ENCODE results near the gene KCNAB1.

KCNAB1 gene

DNA sequence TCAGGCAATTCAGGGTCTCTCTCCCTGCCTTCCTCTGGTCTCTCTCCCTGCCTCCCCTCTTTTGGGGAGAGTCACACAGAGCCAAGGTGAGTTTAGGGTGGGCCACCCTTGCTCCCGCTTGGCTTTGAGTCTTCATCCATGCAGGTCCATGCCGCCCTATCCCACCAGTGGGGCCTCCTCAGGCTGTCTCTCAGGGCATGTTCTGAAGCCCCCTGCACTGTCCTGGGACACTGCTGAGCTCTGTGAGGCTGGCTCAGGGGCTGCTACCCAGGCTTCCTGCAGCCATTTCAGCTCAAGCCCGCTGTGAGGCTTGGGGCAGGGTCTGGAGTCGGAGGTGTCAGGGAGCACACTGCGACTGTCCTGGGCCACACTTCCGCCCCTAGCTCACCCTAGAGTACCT lies 231.4 kb downstream of the KCNAB1 start:
- Histone ChIP-seq H3K4me3 (ENCODE audit: low read depth in 1 of 2, low read length in 2 of 2) (no peak overlapping the region), H3K4me1 (ENCODE audit: control insufficient read depth in 1 of 2, insufficient read depth in 2 of 2, low read length in 2 of 2) (no peaks in the 10 kb centered on the region), H3K27me3 (ENCODE audit: control insufficient read depth in 1 of 2, insufficient read depth in 2 of 2, low read length in 2 of 2) (no peaks in the 10 kb centered on the region), H3K27ac (ENCODE audit: low read depth, low read length) (no peak overlapping the region), H3K9ac (ENCODE audit: low read depth in 1 of 2, low read length in 2 of 2) (no peak overlapping the region), H3K36me3 (ENCODE audit: control insufficient read depth in 1 of 2, insufficient read depth in 2 of 2, low read length in 2 of 2) (no peaks in the 10 kb centered on the region), H3K9me3 (ENCODE audit: control insufficient read depth in 1 of 2, low read length in 2 of 2) (no peaks in the 10 kb centered on the region)

DNA sequence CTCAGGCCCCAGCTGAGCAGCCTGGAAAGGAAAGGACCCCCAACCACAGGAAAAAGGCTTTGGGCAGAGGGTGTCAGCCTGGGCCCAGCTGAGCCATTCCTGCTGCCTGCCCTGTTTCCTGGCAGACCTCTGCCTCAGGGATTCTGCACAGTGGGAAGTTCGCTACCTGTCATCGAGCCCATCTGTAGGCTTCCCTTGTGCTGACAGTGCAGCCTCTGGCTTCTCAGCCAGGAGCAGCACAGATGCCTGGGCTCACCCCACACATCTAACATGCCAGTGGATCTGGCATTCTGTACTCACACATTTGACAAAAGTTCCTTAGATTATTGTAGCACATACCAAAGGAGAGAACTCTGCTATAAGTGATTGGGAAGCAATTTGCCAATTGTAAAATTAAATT lies 232.3 kb downstream of the KCNAB1 start:
- H3K36me3 ChIP-seq (ENCODE audit: control insufficient read depth in 1 of 2, insufficient read depth in 2 of 2, low read length in 2 of 2): no peaks in the 10 kb centered on the region
- no peak overlapping the region for H3K4me3 ChIP-seq (ENCODE audit: low read depth in 1 of 2, low read length in 2 of 2)
- H3K27ac ChIP-seq (ENCODE audit: low read depth, low read length): no peak overlapping the region
- no peaks in the 10 kb centered on the region for H3K4me1 ChIP-seq (ENCODE audit: control insufficient read depth in 1 of 2, insufficient read depth in 2 of 2, low read length in 2 of 2)
- no peaks in the 10 kb centered on the region for H3K27me3 ChIP-seq (ENCODE audit: control insufficient read depth in 1 of 2, insufficient read depth in 2 of 2, low read length in 2 of 2)
- H3K9me3 ChIP-seq (ENCODE audit: control insufficient read depth in 1 of 2, low read length in 2 of 2): no peaks in the 10 kb centered on the region
- no peak overlapping the region for H3K9ac ChIP-seq (ENCODE audit: low read depth in 1 of 2, low read length in 2 of 2)

DNA sequence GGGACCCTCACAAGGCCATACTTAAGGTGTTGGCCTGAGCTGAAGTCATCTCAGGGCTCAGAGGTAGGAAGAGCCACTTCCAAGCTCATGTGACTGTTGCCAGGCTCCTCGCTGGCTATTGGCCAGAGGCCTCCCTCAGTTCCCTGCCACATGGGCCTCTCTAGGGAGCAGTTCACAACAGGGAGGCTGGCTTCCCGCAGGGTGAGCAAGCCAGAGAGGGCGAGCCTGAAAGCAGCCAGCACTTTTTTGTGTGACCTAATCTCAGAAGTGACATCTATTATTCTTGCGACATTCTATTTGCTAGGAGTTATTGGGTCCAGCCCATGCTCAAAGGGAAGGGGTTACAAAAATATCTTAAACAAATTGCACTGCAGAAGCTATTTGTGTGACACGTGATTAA lies 233.2 kb downstream of the KCNAB1 start:
- H3K27ac ChIP-seq (ENCODE audit: low read depth, low read length): no peak overlapping the region
- H3K9ac ChIP-seq (ENCODE audit: low read depth in 1 of 2, low read length in 2 of 2): no peak overlapping the region
- no peaks in the 10 kb centered on the region for H3K36me3 ChIP-seq (ENCODE audit: control insufficient read depth in 1 of 2, insufficient read depth in 2 of 2, low read length in 2 of 2)
- no peaks in the 10 kb centered on the region for H3K27me3 ChIP-seq (ENCODE audit: control insufficient read depth in 1 of 2, insufficient read depth in 2 of 2, low read length in 2 of 2)
- H3K4me3 ChIP-seq (ENCODE audit: low read depth in 1 of 2, low read length in 2 of 2): no peak overlapping the region
- H3K4me1 ChIP-seq (ENCODE audit: control insufficient read depth in 1 of 2, insufficient read depth in 2 of 2, low read length in 2 of 2): no peaks in the 10 kb centered on the region
- H3K9me3 ChIP-seq (ENCODE audit: control insufficient read depth in 1 of 2, low read length in 2 of 2): no peaks in the 10 kb centered on the region

DNA sequence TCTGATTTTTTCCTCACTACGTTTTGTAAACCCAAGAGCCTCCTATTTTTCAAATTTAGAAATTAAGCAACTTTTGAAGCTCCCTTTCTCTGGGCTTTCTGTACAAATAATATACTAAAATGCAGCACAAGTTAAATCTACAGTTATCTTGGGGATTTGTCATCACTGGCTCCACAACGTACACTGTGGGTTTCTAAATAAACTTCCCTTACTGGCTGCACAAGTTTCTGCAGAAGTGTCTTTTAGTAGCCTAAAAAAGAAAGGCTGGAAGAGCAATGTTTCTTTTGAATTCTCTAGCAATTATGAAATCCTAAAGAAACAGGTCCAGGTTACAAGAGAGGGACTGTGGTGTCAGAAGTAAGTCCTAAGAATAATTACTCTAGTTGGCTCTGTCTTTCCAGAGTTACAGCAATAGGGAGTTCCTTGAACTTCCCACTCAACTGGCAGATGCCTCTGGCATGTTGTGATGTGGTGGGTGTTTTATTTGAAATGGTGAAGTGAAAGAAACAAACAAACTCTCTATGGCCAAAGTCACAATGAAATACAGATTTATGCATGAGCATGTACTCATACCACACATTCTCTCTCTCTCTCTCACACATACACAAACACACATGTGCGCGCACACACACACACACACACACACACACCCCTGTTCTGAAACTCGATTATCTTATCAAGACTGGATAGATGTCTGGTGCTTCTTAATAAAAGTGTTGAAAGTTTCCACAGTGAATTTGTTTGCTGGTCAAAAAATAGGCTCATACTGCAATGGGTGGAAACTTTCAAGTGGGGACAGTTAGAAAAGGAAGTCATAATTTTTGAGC lies 236.4 kb downstream of the KCNAB1 start:
- H3K4me1 ChIP-seq (ENCODE audit: control insufficient read depth in 1 of 2, insufficient read depth in 2 of 2, low read length in 2 of 2): no peaks in the 10 kb centered on the region

DNA sequence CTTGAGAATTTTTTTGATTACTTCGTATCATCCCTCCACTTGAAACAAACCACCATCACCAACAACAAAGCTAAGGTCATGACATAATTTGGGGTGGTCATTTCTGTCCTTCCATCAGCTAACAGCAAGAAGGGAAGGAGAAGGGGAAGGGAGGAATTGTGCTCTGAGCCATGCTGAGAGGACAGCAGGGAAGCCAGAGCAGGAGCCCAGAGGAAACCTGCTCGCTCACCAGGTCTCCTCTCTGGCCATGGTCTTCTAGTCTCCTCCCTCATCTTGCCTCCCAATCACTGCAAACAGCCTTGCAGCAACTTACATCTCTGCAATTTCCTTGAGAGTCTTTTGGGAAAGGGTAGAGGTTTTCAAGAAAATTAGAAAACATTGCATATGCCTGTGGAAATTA lies 237.9 kb downstream of the KCNAB1 start:
- no peak overlapping the region for H3K27ac ChIP-seq (ENCODE audit: low read depth, low read length)
- no peak overlapping the region for H3K9ac ChIP-seq (ENCODE audit: low read depth in 1 of 2, low read length in 2 of 2)
- H3K9me3 ChIP-seq (ENCODE audit: control insufficient read depth in 1 of 2, low read length in 2 of 2): no peaks in the 10 kb centered on the region
- no peaks in the 10 kb centered on the region for H3K4me1 ChIP-seq (ENCODE audit: control insufficient read depth in 1 of 2, insufficient read depth in 2 of 2, low read length in 2 of 2)
- H3K36me3 ChIP-seq (ENCODE audit: control insufficient read depth in 1 of 2, insufficient read depth in 2 of 2, low read length in 2 of 2): no peaks in the 10 kb centered on the region
- H3K27me3 ChIP-seq (ENCODE audit: control insufficient read depth in 1 of 2, insufficient read depth in 2 of 2, low read length in 2 of 2): no peaks in the 10 kb centered on the region
- no peak overlapping the region for H3K4me3 ChIP-seq (ENCODE audit: low read depth in 1 of 2, low read length in 2 of 2)

More for the DNA sequence above, 236.4 kb downstream of the KCNAB1 start:
- no peaks in the 10 kb centered on the region for H3K27me3 ChIP-seq (ENCODE audit: control insufficient read depth in 1 of 2, insufficient read depth in 2 of 2, low read length in 2 of 2)
- no peaks in the 10 kb centered on the region for H3K9me3 ChIP-seq (ENCODE audit: control insufficient read depth in 1 of 2, low read length in 2 of 2)
- H3K4me3 ChIP-seq (ENCODE audit: low read depth in 1 of 2, low read length in 2 of 2): no peak overlapping the region
- no peak overlapping the region for H3K9ac ChIP-seq (ENCODE audit: low read depth in 1 of 2, low read length in 2 of 2)
- no peaks in the 10 kb centered on the region for H3K36me3 ChIP-seq (ENCODE audit: control insufficient read depth in 1 of 2, insufficient read depth in 2 of 2, low read length in 2 of 2)
- H3K27ac ChIP-seq (ENCODE audit: low read depth, low read length): no peak overlapping the region

DNA sequence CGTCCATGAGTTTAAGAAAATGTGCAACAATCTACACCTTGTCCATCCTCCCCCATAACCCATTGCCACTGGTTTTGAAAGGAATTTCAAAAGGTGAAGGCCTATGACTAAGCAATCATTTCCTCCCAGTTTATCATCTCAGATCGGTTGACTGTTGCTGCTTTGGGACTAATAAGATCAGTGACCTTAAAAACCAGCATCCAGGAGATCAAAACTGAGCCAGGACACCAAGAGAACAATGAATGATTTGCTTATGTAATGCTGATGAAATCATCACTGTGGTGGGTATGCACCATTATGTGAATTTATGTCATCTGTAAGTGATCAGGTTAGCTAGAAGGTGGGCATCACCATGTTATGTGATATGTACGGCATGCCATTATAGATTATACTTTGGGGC lies 239.0 kb downstream of the KCNAB1 start:
- Histone ChIP-seq H3K4me1 (ENCODE audit: control insufficient read depth in 1 of 2, insufficient read depth in 2 of 2, low read length in 2 of 2) (no peaks in the 10 kb centered on the region), H3K4me3 (ENCODE audit: low read depth in 1 of 2, low read length in 2 of 2) (no peak overlapping the region), H3K9me3 (ENCODE audit: control insufficient read depth in 1 of 2, low read length in 2 of 2) (no peaks in the 10 kb centered on the region), H3K27ac (ENCODE audit: low read depth, low read length) (no peak overlapping the region), H3K36me3 (ENCODE audit: control insufficient read depth in 1 of 2, insufficient read depth in 2 of 2, low read length in 2 of 2) (no peaks in the 10 kb centered on the region), H3K27me3 (ENCODE audit: control insufficient read depth in 1 of 2, insufficient read depth in 2 of 2, low read length in 2 of 2) (no peaks in the 10 kb centered on the region), H3K9ac (ENCODE audit: low read depth in 1 of 2, low read length in 2 of 2) (no peak overlapping the region)

DNA sequence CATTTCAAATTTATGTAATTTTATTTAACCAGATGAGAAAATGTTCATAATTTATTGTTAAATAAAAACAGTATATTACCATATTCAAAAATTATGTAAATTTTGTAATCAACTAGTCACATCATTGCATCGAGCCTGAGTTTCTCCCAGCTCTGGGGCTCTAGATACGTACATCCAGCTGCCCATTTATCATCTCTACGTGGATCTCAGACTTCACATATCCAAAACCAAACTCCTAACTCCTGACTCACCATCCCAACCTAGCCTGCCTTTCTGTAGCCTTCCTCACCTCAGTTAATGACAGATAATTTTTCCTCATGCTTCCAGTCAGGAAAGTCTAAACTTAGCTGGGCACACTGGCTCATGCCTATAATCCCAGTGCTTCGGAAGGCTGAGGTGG lies 239.7 kb downstream of the KCNAB1 start:
- Histone ChIP-seq H3K9me3 (ENCODE audit: control insufficient read depth in 1 of 2, low read length in 2 of 2) (no peaks in the 10 kb centered on the region), H3K36me3 (ENCODE audit: control insufficient read depth in 1 of 2, insufficient read depth in 2 of 2, low read length in 2 of 2) (no peaks in the 10 kb centered on the region), H3K4me3 (ENCODE audit: low read depth in 1 of 2, low read length in 2 of 2) (no peak overlapping the region), H3K27ac (ENCODE audit: low read depth, low read length) (no peak overlapping the region), H3K9ac (ENCODE audit: low read depth in 1 of 2, low read length in 2 of 2) (no peak overlapping the region), H3K4me1 (ENCODE audit: control insufficient read depth in 1 of 2, insufficient read depth in 2 of 2, low read length in 2 of 2) (no peaks in the 10 kb centered on the region), H3K27me3 (ENCODE audit: control insufficient read depth in 1 of 2, insufficient read depth in 2 of 2, low read length in 2 of 2) (no peaks in the 10 kb centered on the region)

DNA sequence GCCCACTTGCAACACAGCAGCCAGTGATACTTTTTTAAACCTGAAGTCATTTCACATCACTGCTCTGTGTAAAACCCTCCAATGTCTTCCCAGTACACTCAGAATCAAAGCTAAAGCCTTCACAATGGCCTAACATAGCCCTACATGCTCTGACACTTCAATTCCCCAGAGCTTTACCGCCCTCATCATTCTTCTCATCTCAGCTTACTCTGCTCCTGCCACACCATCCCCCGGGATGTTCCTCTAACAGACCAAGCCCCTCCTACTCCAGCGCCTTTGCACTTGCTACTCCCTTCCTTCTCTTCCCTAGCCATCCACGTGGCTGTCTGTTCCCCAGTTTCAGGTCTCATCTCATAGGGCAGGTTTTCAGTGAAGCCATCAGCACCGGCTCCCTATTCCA lies 240.6 kb downstream of the KCNAB1 start:
- Histone ChIP-seq H3K9me3 (ENCODE audit: control insufficient read depth in 1 of 2, low read length in 2 of 2) (no peaks in the 10 kb centered on the region), H3K4me3 (ENCODE audit: low read depth in 1 of 2, low read length in 2 of 2) (no peak overlapping the region), H3K27me3 (ENCODE audit: control insufficient read depth in 1 of 2, insufficient read depth in 2 of 2, low read length in 2 of 2) (no peaks in the 10 kb centered on the region), H3K9ac (ENCODE audit: low read depth in 1 of 2, low read length in 2 of 2) (no peak overlapping the region), H3K36me3 (ENCODE audit: control insufficient read depth in 1 of 2, insufficient read depth in 2 of 2, low read length in 2 of 2) (no peaks in the 10 kb centered on the region), H3K4me1 (ENCODE audit: control insufficient read depth in 1 of 2, insufficient read depth in 2 of 2, low read length in 2 of 2) (no peaks in the 10 kb centered on the region), H3K27ac (ENCODE audit: low read depth, low read length) (no peak overlapping the region)

DNA sequence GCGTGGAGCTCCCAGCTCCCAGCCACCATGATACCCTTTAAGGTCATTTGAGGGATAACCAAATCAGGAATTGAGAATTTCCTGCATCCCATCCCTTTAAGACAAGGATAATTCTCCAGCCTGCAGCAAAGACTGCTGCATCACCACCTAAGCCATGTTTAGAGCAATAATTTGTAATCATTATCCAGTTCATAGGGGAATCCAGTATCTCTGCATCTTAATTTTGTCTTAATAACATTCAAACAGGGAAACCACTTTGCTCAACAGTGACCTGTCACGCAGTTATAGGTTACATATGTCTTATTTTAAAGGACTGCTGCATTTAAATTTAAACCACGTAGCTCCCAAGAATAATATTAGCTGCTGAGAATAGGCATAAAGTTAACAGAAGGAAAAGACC lies 246.2 kb downstream of the KCNAB1 start:
- no peak overlapping the region for H3K27ac ChIP-seq (ENCODE audit: low read depth, low read length)
- no peak overlapping the region for H3K4me3 ChIP-seq (ENCODE audit: low read depth in 1 of 2, low read length in 2 of 2)
- H3K4me1 ChIP-seq (ENCODE audit: control insufficient read depth in 1 of 2, insufficient read depth in 2 of 2, low read length in 2 of 2): no peaks in the 10 kb centered on the region
- H3K9ac ChIP-seq (ENCODE audit: low read depth in 1 of 2, low read length in 2 of 2): no peak overlapping the region
- H3K36me3 ChIP-seq (ENCODE audit: control insufficient read depth in 1 of 2, insufficient read depth in 2 of 2, low read length in 2 of 2): no peaks in the 10 kb centered on the region
- no peaks in the 10 kb centered on the region for H3K27me3 ChIP-seq (ENCODE audit: control insufficient read depth in 1 of 2, insufficient read depth in 2 of 2, low read length in 2 of 2)
- H3K9me3 ChIP-seq (ENCODE audit: control insufficient read depth in 1 of 2, low read length in 2 of 2): no peaks in the 10 kb centered on the region

DNA sequence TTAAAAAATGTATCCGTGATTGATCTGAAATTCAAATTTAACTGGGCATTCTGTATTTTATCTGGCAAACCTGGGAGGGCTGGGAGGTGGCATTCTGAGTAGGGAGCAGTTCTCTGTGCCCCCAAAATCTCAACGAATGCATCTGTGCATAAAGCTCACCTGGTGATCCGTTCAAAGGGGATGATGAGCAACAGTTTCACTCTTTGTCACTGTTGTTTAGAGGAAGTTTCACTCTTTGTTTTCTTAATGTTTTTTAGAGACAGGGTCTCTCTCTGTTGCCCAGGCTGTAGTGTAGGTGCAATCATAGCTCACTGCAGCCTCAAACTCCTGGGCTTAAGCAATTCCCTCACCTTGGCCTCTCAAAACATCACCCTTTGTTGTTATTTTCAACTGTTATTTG lies 247.8 kb downstream of the KCNAB1 start:
- H3K27ac ChIP-seq (ENCODE audit: low read depth, low read length): no peak overlapping the region
- no peaks in the 10 kb centered on the region for H3K27me3 ChIP-seq (ENCODE audit: control insufficient read depth in 1 of 2, insufficient read depth in 2 of 2, low read length in 2 of 2)
- no peak overlapping the region for H3K4me3 ChIP-seq (ENCODE audit: low read depth in 1 of 2, low read length in 2 of 2)
- H3K9me3 ChIP-seq (ENCODE audit: control insufficient read depth in 1 of 2, low read length in 2 of 2): no peaks in the 10 kb centered on the region
- no peak overlapping the region for H3K9ac ChIP-seq (ENCODE audit: low read depth in 1 of 2, low read length in 2 of 2)
- H3K4me1 ChIP-seq (ENCODE audit: control insufficient read depth in 1 of 2, insufficient read depth in 2 of 2, low read length in 2 of 2): peaks cover 0 to 4% of the 10 kb centered on the region in 2 donors
- H3K36me3 ChIP-seq (ENCODE audit: control insufficient read depth in 1 of 2, insufficient read depth in 2 of 2, low read length in 2 of 2): no peaks in the 10 kb centered on the region
